CD4-positive, alpha-beta T cell (primary cell): ENCODE results near the gene IL1F10. TPM values are rescaled to one million over a fixed set of nuclear protein-coding genes. Genes with fewer than 3 reads are reported as not detected.

Experiments
- ATAC-seq: fragments of 200-7000 bp; cut with Tn5 transposase; one replicate; pipeline ENCODE4 v1.10.0; 2022; ENCODE audit warnings: mild to moderate bottlenecking; ENCODE audit not compliant: poor library complexity
- CTCF ChIA-PET: fragments of 350-600 bp; sonication (Branson Sonifier 250); formaldehyde crosslinking; loops from one replicate; lab custom pipeline; 2021; ENCODE audit warnings: antibody characterized with exemption, inconsistent platforms; lab: Charles Lee
- POLR2A ChIA-PET: fragments of 350-600 bp; sonication (Branson Sonifier 250); formaldehyde crosslinking; loops from one replicate; lab custom pipeline; 2021; ENCODE audit warnings: antibody characterized with exemption, inconsistent platforms; lab: Charles Lee
- DNase-seq, 14 experiments: peaks; one replicate each; pipeline ENCODE4 v3.0.0-alpha.2; 2013 to 2020; ENCODE audit warnings: mixed read lengths in 2 of 14
- H3K27ac ChIP-seq, 2 donors: one replicate each; pipeline versions ENCODE4 v1.5.1 to v1.7.0; 2013; ENCODE audit warnings: low read length in 2 of 2, low read depth in 1 of 2, mild to moderate bottlenecking in 1 of 2
- H3K27me3 ChIP-seq, 2 experiments: 1 replicate in 1 of 2; 2 replicates in 1 of 2; pipeline versions ENCODE4 v1.6.1 to v1.7.0; 2013; ENCODE audit warnings: low read length in 2 of 2, control low read depth in 1 of 2, mild to moderate bottlenecking in 1 of 2, moderate library complexity in 1 of 2; ENCODE audit not compliant: insufficient read depth in 2 of 2, control insufficient read depth in 1 of 2
- H3K36me3 ChIP-seq: one replicate; pipeline ENCODE4 v1.6.1; 2013; ENCODE audit warnings: low read length, control low read depth; ENCODE audit not compliant: insufficient read depth
- H3K4me1 ChIP-seq: one replicate; pipeline ENCODE4 v1.6.1; 2013; ENCODE audit warnings: low read length, control low read depth; ENCODE audit not compliant: insufficient read depth
- H3K4me3 ChIP-seq: one replicate; pipeline ENCODE4 v1.5.1; 2013; ENCODE audit warnings: mild to moderate bottlenecking, low read length, moderate library complexity
- H3K9me3 ChIP-seq, 2 experiments: 1 replicate in 1 of 2; 2 replicates in 1 of 2; pipeline versions ENCODE4 v1.6.1 to v1.7.0; 2013; ENCODE audit warnings: low read length in 2 of 2, mild to moderate bottlenecking in 2 of 2, control low read depth in 1 of 2, moderate library complexity in 1 of 2; ENCODE audit not compliant: control insufficient read depth in 1 of 2, insufficient read depth in 1 of 2
- H3K27ac Mint-ChIP-seq: one replicate; pipeline ENCODE4 v1.8.0; 2020; ENCODE audit warnings: mixed read lengths
- H3K27me3 Mint-ChIP-seq: one replicate; pipeline ENCODE4 v1.8.0; 2021; ENCODE audit warnings: mixed read lengths
- H3K36me3 Mint-ChIP-seq: one replicate; pipeline ENCODE4 v1.8.0; 2021; ENCODE audit warnings: low read depth, mixed read lengths
- H3K4me1 Mint-ChIP-seq: one replicate; pipeline ENCODE4 v1.8.0; 2021; ENCODE audit warnings: low read depth, mixed read lengths
- H3K4me3 Mint-ChIP-seq: one replicate; pipeline ENCODE4 v1.8.0; 2020; ENCODE audit warnings: mild to moderate bottlenecking, mixed read lengths
- H3K9me3 Mint-ChIP-seq: one replicate; pipeline ENCODE4 v1.8.0; 2020; ENCODE audit warnings: mixed read lengths
- intact Hi-C, 2 experiments: fragments of 100-400 bp; cut with DNase I in 1 of 2; cut with micrococcal nuclease in 1 of 2; formaldehyde crosslinking; loops; one replicate each; pipeline versions ENCODE4 v1.15.1 to v1.9.0; 2023 to 2025; cut with DNase I, micrococcal nuclease
- total RNA-seq, 174 experiments: library from RNA in 2 of 174; stranded (reverse) in 2 of 174; gene quantifications; one replicate each; pipeline ENCODE4 v1.2.3 and lab custom pipeline; 2021 to 2026
- TF ChIP-seq, protein P1 (sequence below): fragments of 200-600 bp; IDR thresholded peaks from one replicate; pipeline ENCODE4 v1.8.0; 2022; ENCODE audit warnings: antibody characterized with exemption, mild to moderate bottlenecking

The IL1F10 gene
- total RNA-seq, 2 experiments from 2014 or later = not detected

DNA sequence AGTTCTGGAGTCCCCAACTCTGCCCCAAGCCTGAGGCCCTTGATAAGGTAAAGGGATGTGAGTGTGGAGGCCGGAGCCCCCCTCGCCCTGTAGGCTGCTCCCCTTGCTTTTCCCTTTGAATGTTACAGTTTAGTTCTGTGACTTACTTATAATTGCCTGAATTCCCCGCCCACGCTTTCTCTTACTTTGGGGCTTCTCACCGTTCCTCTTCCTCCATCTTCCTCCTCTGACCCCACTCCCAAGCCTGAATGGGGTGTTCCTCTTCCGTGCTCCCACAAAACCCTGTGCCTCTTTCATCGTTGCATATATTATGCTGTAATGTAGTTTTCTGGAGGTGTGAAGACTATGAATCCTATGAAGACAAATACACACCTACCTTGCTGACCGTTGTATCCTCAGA, 44.7 kb downstream of the IL1F10 start:
- ATAC-seq = no peak
- TF ChIP-seq, protein P1, sequence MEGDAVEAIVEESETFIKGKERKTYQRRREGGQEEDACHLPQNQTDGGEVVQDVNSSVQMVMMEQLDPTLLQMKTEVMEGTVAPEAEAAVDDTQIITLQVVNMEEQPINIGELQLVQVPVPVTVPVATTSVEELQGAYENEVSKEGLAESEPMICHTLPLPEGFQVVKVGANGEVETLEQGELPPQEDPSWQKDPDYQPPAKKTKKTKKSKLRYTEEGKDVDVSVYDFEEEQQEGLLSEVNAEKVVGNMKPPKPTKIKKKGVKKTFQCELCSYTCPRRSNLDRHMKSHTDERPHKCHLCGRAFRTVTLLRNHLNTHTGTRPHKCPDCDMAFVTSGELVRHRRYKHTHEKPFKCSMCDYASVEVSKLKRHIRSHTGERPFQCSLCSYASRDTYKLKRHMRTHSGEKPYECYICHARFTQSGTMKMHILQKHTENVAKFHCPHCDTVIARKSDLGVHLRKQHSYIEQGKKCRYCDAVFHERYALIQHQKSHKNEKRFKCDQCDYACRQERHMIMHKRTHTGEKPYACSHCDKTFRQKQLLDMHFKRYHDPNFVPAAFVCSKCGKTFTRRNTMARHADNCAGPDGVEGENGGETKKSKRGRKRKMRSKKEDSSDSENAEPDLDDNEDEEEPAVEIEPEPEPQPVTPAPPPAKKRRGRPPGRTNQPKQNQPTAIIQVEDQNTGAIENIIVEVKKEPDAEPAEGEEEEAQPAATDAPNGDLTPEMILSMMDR = no peak
- peaks cover 21% of the 10 kb centered on the region for H3K4me1 ChIP-seq
- CTCF ChIA-PET = no interaction called here
- no peaks in the 10 kb centered on the region for H3K27me3 ChIP-seq
- Mint-ChIP-seq H3K27me3 (no peaks in the 10 kb centered on the region), H3K27ac (no peak overlapping the region), H3K4me1 (no peaks in the 10 kb centered on the region), H3K4me3 (no peak overlapping the region), H3K9me3 (no peaks in the 10 kb centered on the region), H3K36me3 (no peaks in the 10 kb centered on the region)
- POLR2A ChIA-PET = no interaction called here
- H3K4me3 ChIP-seq = no peak overlapping the region
- no peaks in the 10 kb centered on the region for H3K9me3 ChIP-seq
- no peak for DNase-seq
- intact Hi-C loops = no loop called here
- no peak overlapping the region for H3K27ac ChIP-seq
- H3K36me3 ChIP-seq = no peaks in the 10 kb centered on the region

DNA sequence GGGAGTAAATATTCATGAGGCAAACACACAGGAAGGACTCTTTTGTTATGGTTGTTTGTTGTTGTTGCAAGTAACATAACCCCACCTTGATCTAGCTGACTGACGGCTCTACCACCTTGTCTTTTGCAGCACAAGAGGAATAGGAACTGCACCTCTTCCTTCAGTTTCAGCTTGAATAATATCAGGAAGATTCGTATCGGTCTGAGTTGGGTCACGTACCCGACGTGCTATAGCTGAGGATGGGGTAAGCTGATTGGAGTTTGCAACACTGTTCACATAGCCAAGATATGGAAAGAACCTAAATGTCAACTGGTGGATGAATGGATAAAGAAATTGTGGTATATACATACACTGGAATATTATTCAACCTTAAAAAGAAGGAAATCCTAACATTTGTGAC, 45.1 kb downstream of the IL1F10 start:
- H3K4me1 ChIP-seq = peaks cover 21% of the 10 kb centered on the region
- Mint-ChIP-seq H3K36me3 (no peaks in the 10 kb centered on the region), H3K4me3 (no peak overlapping the region), H3K4me1 (no peaks in the 10 kb centered on the region), H3K9me3 (no peaks in the 10 kb centered on the region), H3K27ac (no peak overlapping the region), H3K27me3 (no peaks in the 10 kb centered on the region)
- H3K27ac ChIP-seq = no peak overlapping the region
- H3K27me3 ChIP-seq = no peaks in the 10 kb centered on the region
- intact Hi-C loops = no loop called here
- no peaks in the 10 kb centered on the region for H3K9me3 ChIP-seq
- POLR2A ChIA-PET = interaction anchor here (0.6 kb wide), 1 partner anchor 348 kb away, joined by 3 read pairs; the partner anchor contains the start of gene CKAP2L
- no peaks in the 10 kb centered on the region for H3K36me3 ChIP-seq
- DNase-seq (no peak), ATAC-seq (no peak)
- no peak overlapping the region for H3K4me3 ChIP-seq
- CTCF ChIA-PET = no interaction called here
- TF ChIP-seq, protein P1 = no peak

- Histone ChIP-seq H3K9me3 (no peaks in the 10 kb centered on the region), H3K36me3 (no peaks in the 10 kb centered on the region), H3K27me3 (no peaks in the 10 kb centered on the region), H3K4me1 (peaks cover 21% of the 10 kb centered on the region), H3K4me3 (no peak overlapping the region), H3K27ac (no peak overlapping the region)
- POLR2A ChIA-PET = interaction anchor here (0.6 kb wide), 1 partner anchor 349 kb away, joined by 3 read pairs; the partner anchor contains the start of gene CKAP2L
- intact Hi-C loops = no loop called here
- no peak overlapping the region for H3K4me3 Mint-ChIP-seq
- H3K36me3 Mint-ChIP-seq = no peaks in the 10 kb centered on the region
- no peak for DNase-seq
- TF ChIP-seq, protein P1 = no peak
- H3K27ac Mint-ChIP-seq = no peak overlapping the region
- no peaks in the 10 kb centered on the region for H3K4me1 Mint-ChIP-seq
- CTCF ChIA-PET = no interaction called here
- no peak for ATAC-seq
- no peaks in the 10 kb centered on the region for H3K27me3 Mint-ChIP-seq
- H3K9me3 Mint-ChIP-seq = no peaks in the 10 kb centered on the region
Observed at GRCh38 chr2:113113807-113114206, 46.0 kb downstream of the IL1F10 start.
